HG03060 (cell line): ENCODE data around the gene LIN37.
"Not testable (repeated sequence)": the region's sequence is repeated elsewhere in the genome, so short reads cannot be mapped to it uniquely, and the experiment has no call there.

Source experiments
- ATAC-seq: cut with Tn5 transposase; IDR thresholded peaks from one replicate; pipeline ENCODE4 v1.9.1; 2021; ENCODE audit warnings: low read depth, moderate number of reproducible peaks; ENCODE audit not compliant: unreplicated experiment

Gene LIN37

DNA sequence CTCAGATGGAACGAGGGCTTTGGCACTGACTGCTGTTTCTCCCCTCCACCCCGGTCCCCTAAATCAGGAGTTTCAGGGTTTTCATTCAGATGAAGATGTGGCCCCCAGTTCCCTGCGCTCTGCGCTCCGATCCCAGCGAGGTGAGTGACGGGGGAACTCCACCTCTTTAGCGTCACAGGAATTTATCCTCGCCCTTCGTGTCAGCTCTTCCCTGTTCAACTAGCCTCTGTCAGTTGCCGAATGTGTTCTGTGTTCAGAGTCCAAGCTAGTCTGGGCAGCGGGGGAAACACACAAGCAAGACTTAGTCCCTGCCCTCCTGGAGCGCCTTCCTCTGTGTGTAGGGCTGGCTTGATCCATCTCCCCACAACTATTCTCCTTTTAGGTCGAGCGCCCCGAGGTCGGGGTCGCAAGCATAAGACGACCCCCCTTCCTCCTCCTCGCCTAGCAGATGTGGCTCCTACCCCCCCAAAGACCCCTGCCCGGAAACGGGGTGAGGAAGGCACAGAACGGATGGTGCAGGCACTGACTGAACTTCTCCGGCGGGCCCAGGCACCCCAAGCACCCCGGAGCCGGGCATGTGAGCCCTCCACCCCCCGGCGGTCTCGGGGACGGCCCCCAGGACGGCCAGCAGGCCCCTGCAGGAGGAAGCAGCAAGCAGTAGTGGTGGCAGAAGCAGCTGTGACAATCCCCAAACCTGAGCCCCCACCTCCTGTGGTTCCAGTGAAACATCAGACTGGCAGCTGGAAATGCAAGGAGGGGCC, 28.8 kb upstream of the LIN37 start:
- no peak for ATAC-seq

DNA sequence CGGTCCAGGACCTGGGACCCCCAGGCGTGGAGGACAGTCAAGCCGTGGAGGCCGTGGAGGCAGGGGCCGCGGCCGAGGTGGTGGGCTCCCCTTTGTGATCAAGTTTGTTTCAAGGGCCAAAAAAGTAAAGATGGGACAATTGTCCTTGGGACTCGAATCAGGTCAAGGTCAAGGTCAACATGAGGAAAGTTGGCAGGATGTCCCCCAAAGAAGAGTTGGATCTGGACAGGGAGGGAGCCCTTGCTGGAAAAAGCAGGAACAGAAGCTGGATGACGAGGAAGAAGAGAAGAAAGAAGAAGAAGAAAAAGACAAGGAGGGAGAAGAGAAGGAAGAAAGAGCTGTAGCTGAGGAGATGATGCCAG, 28.2 kb upstream of the LIN37 start:
- ATAC-seq: no peak

DNA sequence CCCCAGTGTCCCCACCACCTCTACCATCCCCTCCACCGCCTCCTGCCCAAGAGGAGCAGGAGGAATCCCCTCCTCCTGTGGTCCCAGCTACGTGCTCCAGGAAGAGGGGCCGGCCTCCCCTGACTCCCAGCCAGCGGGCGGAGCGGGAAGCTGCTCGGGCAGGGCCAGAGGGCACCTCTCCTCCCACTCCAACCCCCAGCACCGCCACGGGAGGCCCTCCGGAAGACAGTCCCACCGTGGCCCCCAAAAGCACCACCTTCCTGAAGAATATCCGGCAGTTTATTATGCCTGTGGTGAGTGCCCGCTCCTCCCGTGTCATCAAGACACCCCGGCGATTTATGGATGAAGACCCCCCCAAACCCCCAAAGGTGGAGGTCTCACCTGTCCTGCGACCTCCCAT, 27.7 kb upstream of the LIN37 start:
- ATAC-seq: no peak

DNA sequence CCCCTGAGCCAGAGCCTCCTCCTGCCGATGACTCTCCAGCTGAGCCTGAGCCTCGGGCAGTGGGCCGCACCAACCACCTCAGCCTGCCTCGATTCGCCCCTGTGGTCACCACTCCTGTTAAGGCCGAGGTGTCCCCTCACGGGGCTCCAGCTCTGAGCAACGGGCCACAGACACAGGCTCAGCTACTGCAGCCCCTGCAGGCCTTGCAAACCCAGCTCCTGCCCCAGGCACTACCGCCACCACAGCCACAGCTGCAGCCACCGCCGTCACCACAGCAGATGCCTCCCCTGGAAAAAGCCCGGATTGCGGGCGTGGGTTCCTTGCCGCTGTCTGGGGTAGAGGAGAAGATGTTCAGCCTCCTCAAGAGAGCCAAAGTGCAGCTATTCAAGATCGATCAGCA, 27.0 kb upstream of the LIN37 start:
- no peak for ATAC-seq

DNA sequence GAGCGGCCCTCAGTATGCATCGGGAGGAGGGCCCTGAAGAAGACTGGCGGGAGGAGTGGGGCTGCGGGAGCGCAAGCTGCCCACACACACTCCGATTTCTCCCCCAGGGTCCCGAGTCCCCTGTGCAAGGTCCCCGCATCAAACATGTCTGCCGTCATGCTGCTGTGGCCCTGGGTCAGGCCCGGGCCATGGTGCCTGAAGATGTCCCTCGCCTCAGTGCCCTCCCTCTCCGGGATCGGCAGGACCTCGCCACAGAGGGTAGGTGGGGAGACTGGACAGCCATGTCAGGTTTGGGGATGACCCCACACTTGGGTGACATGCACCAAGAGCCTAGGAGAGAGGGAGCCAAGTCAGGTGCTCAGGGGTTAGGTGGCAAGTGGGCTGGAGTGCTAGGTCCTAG, 25.9 kb upstream of the LIN37 start:
- no peak for ATAC-seq

DNA sequence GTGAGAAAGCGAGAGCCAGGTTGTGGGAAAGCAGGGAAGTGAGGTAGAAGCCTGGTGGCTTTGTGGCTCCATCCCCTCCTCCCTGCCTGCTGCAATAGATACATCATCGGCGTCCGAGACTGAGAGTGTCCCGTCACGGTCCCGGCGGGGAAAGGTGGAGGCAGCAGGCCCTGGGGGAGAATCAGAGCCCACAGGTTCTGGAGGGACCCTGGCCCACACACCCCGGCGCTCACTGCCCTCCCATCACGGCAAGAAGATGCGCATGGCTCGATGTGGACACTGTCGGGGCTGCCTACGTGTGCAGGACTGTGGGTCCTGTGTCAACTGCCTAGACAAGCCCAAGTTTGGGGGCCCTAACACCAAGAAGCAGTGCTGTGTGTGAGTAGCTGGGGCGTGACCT, 25.5 kb upstream of the LIN37 start:
- ATAC-seq: no peak

- no peak for ATAC-seq
Measured at GRCh38 chr19:35723671-35724070, 24.7 kb upstream of the LIN37 start.

DNA sequence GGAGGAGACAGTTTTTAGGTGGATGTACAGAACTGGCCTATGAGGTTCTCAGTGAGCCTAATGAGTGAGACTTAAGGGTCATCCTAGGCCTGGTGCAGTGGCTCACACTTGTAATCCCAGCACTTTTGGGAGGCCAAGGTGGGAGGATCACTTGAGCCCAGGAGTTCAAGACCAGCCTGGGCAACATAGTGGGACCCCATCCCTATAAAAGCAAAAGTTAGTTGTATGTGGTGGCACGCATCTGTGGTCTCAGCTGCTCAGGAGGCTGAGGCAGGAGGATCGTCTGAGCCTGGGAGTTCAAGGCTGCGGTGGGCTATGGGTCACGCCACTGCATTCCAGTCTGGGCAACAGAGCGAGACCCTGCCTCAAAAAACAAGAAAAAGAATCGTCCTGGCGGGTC, 24.2 kb upstream of the LIN37 start:
- ATAC-seq: not testable (repeated sequence)

GRCh38 chr19:35724560-35724959, 23.8 kb upstream of the LIN37 start:
- ATAC-seq: no peak

DNA sequence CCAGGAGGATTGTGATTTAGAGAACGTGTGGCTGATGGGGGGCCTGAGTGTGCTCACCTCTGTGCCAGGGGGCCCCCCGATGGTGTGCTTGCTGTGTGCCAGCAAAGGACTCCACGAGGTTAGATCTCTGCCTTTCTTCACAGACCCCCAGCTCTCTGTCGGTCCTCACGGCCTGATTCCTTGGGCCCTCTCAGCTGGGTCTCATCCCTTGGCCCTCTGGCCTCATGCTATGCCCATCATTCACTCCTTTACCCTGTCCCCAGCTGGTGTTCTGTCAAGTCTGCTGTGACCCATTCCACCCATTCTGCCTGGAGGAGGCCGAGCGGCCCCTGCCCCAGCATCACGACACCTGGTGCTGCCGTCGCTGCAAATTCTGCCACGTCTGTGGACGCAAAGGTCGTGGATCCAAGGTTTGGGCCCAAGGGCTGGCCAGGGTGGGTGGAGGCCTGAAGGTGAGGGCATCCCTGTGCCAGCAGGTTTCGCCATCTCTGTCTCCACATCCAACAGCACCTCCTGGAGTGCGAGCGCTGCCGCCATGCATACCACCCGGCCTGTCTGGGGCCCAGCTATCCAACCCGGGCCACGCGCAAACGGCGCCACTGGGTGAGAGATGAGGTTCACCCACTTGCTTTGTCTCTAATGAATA, 23.0 kb upstream of the LIN37 start:
- no peak for ATAC-seq

DNA sequence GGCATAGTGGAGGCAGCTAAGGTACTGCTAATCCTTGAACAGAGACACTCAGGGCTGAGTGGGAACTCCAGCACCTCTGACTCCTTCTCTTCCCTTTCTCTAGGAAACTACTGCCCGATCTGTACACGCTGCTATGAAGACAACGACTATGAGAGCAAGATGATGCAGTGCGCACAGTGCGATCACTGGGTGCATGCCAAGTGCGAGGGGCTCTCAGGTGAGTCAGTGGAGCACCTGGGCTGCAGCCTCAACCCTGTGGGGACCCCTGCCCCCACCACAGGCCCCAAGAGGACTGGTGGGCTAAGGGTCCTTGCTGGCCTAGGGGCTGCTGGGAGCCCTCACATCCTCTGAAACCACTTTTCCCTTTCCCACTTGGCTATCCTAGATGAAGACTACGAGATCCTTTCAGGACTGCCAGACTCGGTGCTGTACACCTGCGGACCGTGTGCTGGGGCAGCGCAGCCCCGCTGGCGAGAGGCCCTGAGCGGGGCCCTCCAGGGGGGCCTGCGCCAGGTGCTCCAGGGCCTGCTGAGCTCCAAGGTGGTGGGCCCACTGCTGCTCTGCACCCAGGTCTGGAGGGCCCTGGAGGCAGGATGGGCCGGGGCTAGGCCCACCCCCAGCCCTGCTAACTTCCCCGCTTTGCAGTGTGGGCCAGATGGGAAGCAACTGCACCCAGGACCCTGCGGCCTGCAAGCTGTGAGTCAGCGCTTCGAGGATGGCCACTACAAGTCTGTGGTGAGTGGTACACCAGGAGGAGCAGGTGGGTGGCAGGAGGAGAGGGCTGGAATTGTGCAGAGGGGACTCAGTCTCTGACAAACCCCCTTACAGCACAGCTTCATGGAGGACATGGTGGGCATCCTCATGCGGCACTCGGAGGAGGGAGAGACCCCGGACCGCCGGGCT, 21.1 kb upstream of the LIN37 start:
- no peak for ATAC-seq

- no peak for ATAC-seq
Measured at GRCh38 chr19:35727956-35728706, 20.2 kb upstream of the LIN37 start.

DNA sequence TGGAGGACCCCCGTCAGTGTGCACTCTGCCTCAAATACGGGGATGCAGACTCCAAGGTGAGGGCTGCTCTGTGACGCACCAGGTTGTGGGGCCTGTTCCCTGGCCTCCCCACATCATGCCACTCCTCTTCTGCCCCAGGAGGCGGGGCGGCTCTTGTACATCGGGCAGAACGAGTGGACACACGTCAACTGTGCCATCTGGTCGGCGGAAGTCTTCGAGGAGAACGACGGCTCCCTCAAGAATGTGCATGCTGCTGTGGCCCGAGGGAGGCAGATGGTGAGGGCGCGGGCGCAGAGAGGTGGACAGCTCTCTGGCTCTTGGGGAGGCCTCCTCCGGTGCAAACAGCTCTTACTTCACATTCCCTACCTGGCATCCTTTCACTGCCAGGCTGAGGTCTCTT, 19.4 kb upstream of the LIN37 start:
- ATAC-seq: no peak

- no peak for ATAC-seq
Measured at GRCh38 chr19:35729763-35730162, 18.6 kb upstream of the LIN37 start.

GRCh38 chr19:35730326-35730725, 18.1 kb upstream of the LIN37 start:
- ATAC-seq: no peak

DNA sequence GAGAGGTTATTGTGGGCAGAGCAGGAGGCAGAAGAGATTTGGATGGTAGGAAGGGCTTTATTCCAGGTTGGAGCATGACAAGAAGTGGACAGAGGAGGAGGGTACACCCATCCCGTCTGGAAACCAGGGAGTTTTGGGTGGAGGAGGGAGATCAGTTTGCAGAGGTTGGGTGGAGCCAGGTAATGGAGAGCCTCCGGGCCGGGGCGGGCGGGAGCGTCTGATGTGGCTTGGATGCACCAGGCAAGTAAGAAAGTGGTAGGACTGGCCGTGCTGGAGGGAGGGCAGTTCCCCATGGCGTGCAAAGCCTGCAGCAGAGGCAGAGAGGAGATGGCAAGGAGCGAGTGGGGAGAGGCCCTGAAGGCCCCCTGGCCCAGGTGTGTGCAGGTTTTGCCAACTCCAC, 17.0 kb upstream of the LIN37 start:
- no peak for ATAC-seq

DNA sequence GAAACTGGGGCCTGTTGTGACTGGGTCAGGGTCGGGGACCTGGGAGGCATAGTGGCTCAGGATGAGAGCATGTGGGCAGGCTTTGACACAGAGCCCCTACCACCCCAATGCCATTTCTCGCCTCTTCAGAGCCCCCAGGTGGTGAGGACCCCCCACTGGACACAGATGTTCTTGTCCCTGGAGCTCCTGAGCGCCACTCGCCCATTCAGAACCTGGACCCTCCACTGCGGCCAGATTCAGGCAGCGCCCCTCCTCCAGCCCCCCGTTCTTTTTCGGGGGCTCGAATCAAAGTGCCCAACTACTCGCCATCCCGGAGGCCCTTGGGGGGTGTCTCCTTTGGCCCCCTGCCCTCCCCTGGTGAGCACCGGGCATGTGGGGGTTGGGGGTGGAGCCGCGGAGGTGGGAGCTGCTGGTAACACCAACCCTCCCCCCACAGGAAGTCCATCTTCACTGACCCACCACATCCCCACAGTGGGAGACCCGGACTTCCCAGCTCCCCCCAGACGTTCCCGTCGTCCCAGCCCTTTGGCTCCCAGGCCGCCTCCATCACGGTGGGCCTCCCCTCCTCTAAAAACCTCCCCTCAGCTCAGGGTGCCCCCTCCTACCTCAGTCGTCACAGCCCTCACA, 16.5 kb upstream of the LIN37 start:
- ATAC-seq: no peak

- ATAC-seq: no peak
Measured at GRCh38 chr19:35732540-35733179, 15.7 kb upstream of the LIN37 start.

DNA sequence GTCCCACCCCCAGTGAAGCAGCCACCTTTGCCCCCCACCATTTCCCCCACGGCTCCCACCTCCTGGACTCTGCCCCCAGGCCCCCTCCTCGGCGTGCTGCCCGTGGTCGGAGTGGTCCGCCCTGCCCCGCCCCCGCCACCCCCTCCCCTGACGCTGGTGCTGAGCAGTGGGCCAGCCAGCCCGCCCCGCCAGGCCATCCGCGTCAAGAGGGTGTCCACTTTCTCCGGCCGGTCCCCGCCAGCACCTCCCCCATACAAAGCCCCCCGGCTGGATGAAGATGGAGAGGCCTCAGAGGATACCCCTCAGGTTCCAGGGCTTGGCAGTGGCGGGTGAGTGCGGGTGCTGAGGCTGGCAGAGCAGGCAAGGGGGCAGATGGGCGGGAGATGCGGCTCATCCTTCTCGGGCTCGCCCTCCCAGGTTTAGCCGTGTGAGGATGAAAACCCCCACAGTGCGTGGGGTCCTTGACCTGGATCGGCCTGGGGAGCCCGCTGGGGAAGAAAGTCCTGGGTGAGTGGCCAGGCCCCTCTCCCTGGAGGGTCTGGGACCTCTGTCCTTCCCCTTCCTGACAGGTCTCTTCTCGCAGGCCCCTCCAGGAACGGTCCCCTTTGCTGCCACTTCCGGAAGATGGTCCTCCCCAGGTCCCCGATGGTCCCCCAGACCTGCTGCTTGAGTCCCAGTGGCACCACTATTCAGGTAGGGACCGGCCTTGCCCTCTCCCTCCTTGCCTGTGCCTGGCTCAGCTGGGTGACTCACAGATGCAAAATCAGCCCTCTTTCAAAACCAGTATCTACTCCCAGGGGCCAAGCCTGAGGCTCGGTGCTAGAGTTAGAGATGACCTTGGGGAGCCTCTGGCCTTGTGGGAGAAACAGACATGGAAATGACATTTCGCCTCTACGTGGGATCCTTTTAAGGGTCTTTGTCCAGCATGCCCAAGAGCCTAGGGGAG, 14.9 kb upstream of the LIN37 start:
- ATAC-seq: no peak
